MM.1S (cell line): ENCODE measurements around the gene MUC13.

Experiments used
- DNase-seq: peaks from one replicate; pipeline ENCODE4 v3.0.0-alpha.2; 2015
- H2AFZ ChIP-seq: fragments of 300-600 bp; sonication (generic); 2 replicates; pipeline ENCODE4 v1.6.0; 2016; ENCODE audit warnings: antibody characterized with exemption, low read length
- H3F3A ChIP-seq: fragments of 300-600 bp; sonication (generic); 2 replicates; pipeline ENCODE4 v1.6.1; 2016; ENCODE audit warnings: mild to moderate bottlenecking, antibody characterized with exemption, low read length, moderate library complexity, mixed read lengths; ENCODE audit not compliant: insufficient read depth
- H3K27ac ChIP-seq: fragments of 300-600 bp; sonication (generic); 2 replicates; pipeline ENCODE4 v1.5.1; 2016; ENCODE audit warnings: mild to moderate bottlenecking, low read length
- H3K27me3 ChIP-seq: fragments of 300-600 bp; sonication (generic); replicated peaks from 2 replicates; pipeline ENCODE4 v1.6.0; 2016; ENCODE audit warnings: low read length; ENCODE audit not compliant: insufficient read depth
- H3K36me3 ChIP-seq: fragments of 300-600 bp; sonication (generic); replicated peaks from 2 replicates; pipeline ENCODE4 v1.6.1; 2016; ENCODE audit warnings: mild to moderate bottlenecking, low read length, mixed read lengths; ENCODE audit not compliant: insufficient read depth
- H3K4me1 ChIP-seq: fragments of 300-600 bp; sonication (generic); 2 replicates; pipeline ENCODE4 v1.6.1; 2016; ENCODE audit warnings: low read length, mixed read lengths
- H3K4me2 ChIP-seq: fragments of 300-600 bp; sonication (generic); 2 replicates; pipeline ENCODE4 v1.6.0; 2016; ENCODE audit warnings: low read depth, low read length
- H3K4me3 ChIP-seq: fragments of 300-600 bp; sonication (generic); 2 replicates; pipeline ENCODE4 v1.5.1; 2016; ENCODE audit warnings: low read length, mixed read lengths
- H3K79me2 ChIP-seq: fragments of 300-600 bp; sonication (generic); 2 replicates; pipeline ENCODE4 v1.6.1; 2016; ENCODE audit warnings: mixed run types, low read length, mixed read lengths
- H3K9ac ChIP-seq: fragments of 300-600 bp; sonication (generic); 2 replicates; pipeline ENCODE4 v1.6.1; 2016; ENCODE audit warnings: low read length, mixed read lengths
- H3K9me2 ChIP-seq: fragments of 300-600 bp; sonication (generic); replicated peaks from 2 replicates; pipeline ENCODE4 v1.6.1; 2016; ENCODE audit warnings: mild to moderate bottlenecking, low read length, mixed read lengths; ENCODE audit not compliant: insufficient read depth
- H3K9me3 ChIP-seq: fragments of 300-600 bp; sonication (generic); replicated peaks from 2 replicates; pipeline ENCODE4 v1.6.1; 2016; ENCODE audit warnings: mild to moderate bottlenecking, low read length, mixed read lengths; ENCODE audit not compliant: insufficient read depth
- H4K20me1 ChIP-seq: fragments of 300-600 bp; sonication (generic); 2 replicates; pipeline ENCODE4 v1.6.1; 2016; ENCODE audit warnings: mild to moderate bottlenecking, low read length, moderate library complexity, mixed read lengths; ENCODE audit not compliant: insufficient read depth
- EZH2 ChIP-seq: fragments of 300-600 bp; sonication (generic); optimal IDR thresholded peaks from 2 replicates; pipeline ENCODE3; 2017; ENCODE audit warnings: low read depth, mild to moderate bottlenecking, antibody characterized with exemption, low read length, mixed read lengths
- EZH2phosphoT487 ChIP-seq: fragments of 300-600 bp; sonication (generic); IDR thresholded peaks from 2 replicates; pipeline ENCODE4 v1.6.1; 2018; ENCODE audit warnings: antibody characterized with exemption, low read length
- TF ChIP-seq, protein P1 (sequence below): fragments of 300-600 bp; sonication (generic); IDR thresholded peaks from 2 replicates; pipeline ENCODE4 v1.5.1; 2016; ENCODE audit warnings: antibody characterized with exemption, low read length, mixed read lengths

Gene MUC13

GRCh38 chr3:124879337-124879680, 55.2 kb downstream of the MUC13 start:
- H3K79me2 ChIP-seq, result peaks cover 85% of the 10 kb centered on the region
- no peaks in the 10 kb centered on the region for H3K27me3 ChIP-seq
- H3K27ac ChIP-seq, result no peak overlapping the region
- H3K4me1 ChIP-seq, result peaks cover 5% of the 10 kb centered on the region; the same call in 1 of the 2 replicates
- H3K9ac ChIP-seq, result no peak overlapping the region
- H3K9me3 ChIP-seq, result no peaks in the 10 kb centered on the region
- DNase-seq, result no peak
- H4K20me1 ChIP-seq, result no peaks in the 10 kb centered on the region; the same call in 1 of the 2 replicates
- no peak for TF ChIP-seq EZH2
- TF ChIP-seq EZH2phosphoT487, result no peak
- TF ChIP-seq, protein P1, sequence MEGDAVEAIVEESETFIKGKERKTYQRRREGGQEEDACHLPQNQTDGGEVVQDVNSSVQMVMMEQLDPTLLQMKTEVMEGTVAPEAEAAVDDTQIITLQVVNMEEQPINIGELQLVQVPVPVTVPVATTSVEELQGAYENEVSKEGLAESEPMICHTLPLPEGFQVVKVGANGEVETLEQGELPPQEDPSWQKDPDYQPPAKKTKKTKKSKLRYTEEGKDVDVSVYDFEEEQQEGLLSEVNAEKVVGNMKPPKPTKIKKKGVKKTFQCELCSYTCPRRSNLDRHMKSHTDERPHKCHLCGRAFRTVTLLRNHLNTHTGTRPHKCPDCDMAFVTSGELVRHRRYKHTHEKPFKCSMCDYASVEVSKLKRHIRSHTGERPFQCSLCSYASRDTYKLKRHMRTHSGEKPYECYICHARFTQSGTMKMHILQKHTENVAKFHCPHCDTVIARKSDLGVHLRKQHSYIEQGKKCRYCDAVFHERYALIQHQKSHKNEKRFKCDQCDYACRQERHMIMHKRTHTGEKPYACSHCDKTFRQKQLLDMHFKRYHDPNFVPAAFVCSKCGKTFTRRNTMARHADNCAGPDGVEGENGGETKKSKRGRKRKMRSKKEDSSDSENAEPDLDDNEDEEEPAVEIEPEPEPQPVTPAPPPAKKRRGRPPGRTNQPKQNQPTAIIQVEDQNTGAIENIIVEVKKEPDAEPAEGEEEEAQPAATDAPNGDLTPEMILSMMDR, result no peak
- no peaks in the 10 kb centered on the region for H3K9me2 ChIP-seq
- no peaks in the 10 kb centered on the region; the same call in 1 of the 2 replicates for H3K36me3 ChIP-seq
- no peak overlapping the region for H3K4me2 ChIP-seq
- H3K4me3 ChIP-seq, result no peak overlapping the region
- H2AFZ ChIP-seq, result no peak overlapping the region
- no peaks in the 10 kb centered on the region for H3F3A ChIP-seq

- Histone ChIP-seq H2AFZ (no peak overlapping the region), H3K36me3 (no peaks in the 10 kb centered on the region; the same call in 1 of the 2 replicates), H3K79me2 (peaks cover 85% of the 10 kb centered on the region), H3K9me2 (no peaks in the 10 kb centered on the region), H3K27ac (no peak overlapping the region), H3K4me3 (no peak overlapping the region), H3K4me2 (no peak overlapping the region), H3K9ac (no peak overlapping the region), H4K20me1 (no peaks in the 10 kb centered on the region; the same call in 1 of the 2 replicates), H3K4me1 (peaks cover 5% of the 10 kb centered on the region; the same call in 1 of the 2 replicates), H3K27me3 (no peaks in the 10 kb centered on the region), H3K9me3 (no peaks in the 10 kb centered on the region), H3F3A (no peaks in the 10 kb centered on the region)
- no peak for DNase-seq
- no peak for TF ChIP-seq EZH2phosphoT487
- no peak for TF ChIP-seq EZH2
- TF ChIP-seq, protein P1, result no peak
Observed at GRCh38 chr3:124878561-124879336, 55.8 kb downstream of the MUC13 start.

- Histone ChIP-seq H3K9me3 (no peaks in the 10 kb centered on the region), H3K9ac (no peak overlapping the region), H2AFZ (no peak overlapping the region), H3K36me3 (no peaks in the 10 kb centered on the region), H3K4me2 (no peak overlapping the region), H3K4me3 (no peak overlapping the region), H3K79me2 (peaks cover 78% of the 10 kb centered on the region), H3F3A (no peaks in the 10 kb centered on the region), H3K27me3 (no peaks in the 10 kb centered on the region), H4K20me1 (no peaks in the 10 kb centered on the region), H3K4me1 (peaks cover 5% of the 10 kb centered on the region; the same call in 1 of the 2 replicates), H3K9me2 (no peaks in the 10 kb centered on the region), H3K27ac (no peak overlapping the region)
- no peak for DNase-seq
- TF ChIP-seq EZH2 (no peak), EZH2phosphoT487 (no peak)
- TF ChIP-seq, protein P1, result no peak
Observed at GRCh38 chr3:124877674-124878073, 56.9 kb downstream of the MUC13 start.
